Activated T-cell treated with anti-CD3 and anti-CD28 coated beads, Interleukin-2, amount 50 U/mL, for 24 hours (primary cell): ENCODE data around the gene YIF1B.
"Not testable (repeated sequence)": the region's sequence is repeated elsewhere in the genome, so short reads cannot be mapped to it uniquely, and the experiment has no call there.

Experiments used
- DNase-seq: peaks from one replicate; pipeline ENCODE4 v3.0.0-alpha.2; 2020
- H3K27ac Mint-ChIP-seq: 2 replicates; pipeline ENCODE4 v1.8.0; 2020; ENCODE audit warnings: mild to moderate bottlenecking, mixed read lengths
- H3K27me3 Mint-ChIP-seq: 2 replicates; pipeline ENCODE4 v1.8.0; 2020; ENCODE audit warnings: mixed read lengths
- H3K36me3 Mint-ChIP-seq: 2 replicates; pipeline ENCODE4 v1.8.0; 2020; ENCODE audit warnings: low read depth, mixed read lengths
- H3K4me1 Mint-ChIP-seq: 2 replicates; pipeline ENCODE4 v1.8.0; 2020; ENCODE audit warnings: low read depth, mixed read lengths
- H3K4me3 Mint-ChIP-seq: 2 replicates; pipeline ENCODE4 v1.8.0; 2020; ENCODE audit warnings: mild to moderate bottlenecking, moderate library complexity, mixed read lengths
- H3K9me3 Mint-ChIP-seq: 2 replicates; pipeline ENCODE4 v1.8.0; 2020; ENCODE audit warnings: mixed read lengths

The YIF1B gene

DNA sequence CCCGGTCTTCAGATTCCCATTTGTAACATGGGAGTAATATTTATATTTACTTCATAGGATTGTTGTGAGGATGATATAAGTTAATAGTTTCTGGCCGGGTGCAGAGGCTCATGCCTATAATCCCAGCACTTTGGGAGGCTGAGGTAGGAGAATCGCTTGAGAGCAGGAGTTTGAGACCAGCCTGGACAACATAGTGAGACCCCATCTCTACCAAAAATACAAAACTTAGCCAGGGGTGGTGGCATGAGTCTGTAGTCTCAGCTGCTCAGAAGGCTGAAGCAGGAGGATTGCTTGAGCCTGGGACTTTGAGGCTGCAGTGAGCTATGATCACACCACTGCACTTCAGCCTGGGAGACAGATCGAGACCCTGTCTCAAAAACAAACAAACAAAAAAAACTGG, 31.1 kb upstream of the YIF1B start:
- no peak for DNase-seq
- Mint-ChIP-seq H3K4me1 (no peaks in the 10 kb centered on the region), H3K4me3 (no peak overlapping the region), H3K36me3 (no peaks in the 10 kb centered on the region), H3K27ac (no peak overlapping the region), H3K27me3 (no peaks in the 10 kb centered on the region), H3K9me3 (no peaks in the 10 kb centered on the region)

DNA sequence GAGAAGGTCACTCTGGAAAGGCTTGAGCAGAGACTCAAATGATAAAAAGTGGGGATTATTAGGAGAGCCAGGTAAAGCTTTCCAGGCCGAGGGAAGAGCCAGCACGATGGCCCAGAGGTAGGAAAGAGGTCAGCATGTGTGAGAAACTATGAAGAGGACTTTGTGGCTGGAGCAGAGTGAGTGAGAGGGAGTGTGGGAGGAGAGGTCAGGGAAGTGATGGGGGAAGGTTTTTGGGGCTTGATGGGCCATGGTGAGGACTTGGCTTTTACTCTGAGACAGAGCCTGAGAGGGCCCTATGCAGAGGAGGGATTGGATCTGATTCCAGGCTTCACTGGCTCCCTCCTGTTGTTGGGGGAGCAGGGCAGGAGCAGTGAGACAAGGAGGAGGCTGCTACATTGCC, 25.2 kb upstream of the YIF1B start:
- Mint-ChIP-seq H3K27ac (peak overlapping the region; percentile 14), H3K27me3 (no peaks in the 10 kb centered on the region), H3K4me3 (no peak overlapping the region), H3K4me1 (peaks cover 11% of the 10 kb centered on the region), H3K9me3 (no peaks in the 10 kb centered on the region), H3K36me3 (peaks cover 7% of the 10 kb centered on the region)
- no peak for DNase-seq

DNA sequence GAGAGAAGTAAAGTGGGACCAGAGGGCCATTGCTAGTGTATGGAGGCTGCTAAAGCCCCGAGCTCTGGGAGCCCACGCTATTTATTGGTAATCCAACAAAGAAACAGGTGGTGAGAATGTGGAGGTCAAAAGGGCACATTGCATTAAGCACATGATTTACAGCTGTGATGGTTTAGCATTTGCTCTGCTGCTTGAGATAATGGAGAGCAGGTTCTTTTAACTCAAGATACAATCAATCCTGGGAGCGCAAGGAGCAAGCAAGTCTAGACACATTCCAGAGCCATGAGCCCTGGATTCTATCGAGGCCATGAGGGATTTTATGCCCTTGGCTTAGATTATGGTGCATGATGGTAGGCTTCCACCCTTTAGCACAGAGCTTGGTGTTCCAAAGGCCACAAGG, 23.3 kb upstream of the YIF1B start:
- H3K36me3 Mint-ChIP-seq, H3K27ac Mint-ChIP-seq, H3K27me3 Mint-ChIP-seq, H3K9me3 Mint-ChIP-seq, H3K4me3 Mint-ChIP-seq, DNase-seq: not testable (repeated sequence)
- peaks cover 11% of the 10 kb centered on the region for H3K4me1 Mint-ChIP-seq

GRCh38 chr19:38337360-38337653, 21.6 kb upstream of the YIF1B start:
- peaks cover 7% of the 10 kb centered on the region for H3K36me3 Mint-ChIP-seq
- peaks cover 11% of the 10 kb centered on the region for H3K4me1 Mint-ChIP-seq
- H3K9me3 Mint-ChIP-seq: no peaks in the 10 kb centered on the region
- H3K4me3 Mint-ChIP-seq: peak overlapping the region; percentile 89
- H3K27ac Mint-ChIP-seq: peak overlapping the region; percentile 100
- no peak for DNase-seq
- H3K27me3 Mint-ChIP-seq: no peaks in the 10 kb centered on the region

DNA sequence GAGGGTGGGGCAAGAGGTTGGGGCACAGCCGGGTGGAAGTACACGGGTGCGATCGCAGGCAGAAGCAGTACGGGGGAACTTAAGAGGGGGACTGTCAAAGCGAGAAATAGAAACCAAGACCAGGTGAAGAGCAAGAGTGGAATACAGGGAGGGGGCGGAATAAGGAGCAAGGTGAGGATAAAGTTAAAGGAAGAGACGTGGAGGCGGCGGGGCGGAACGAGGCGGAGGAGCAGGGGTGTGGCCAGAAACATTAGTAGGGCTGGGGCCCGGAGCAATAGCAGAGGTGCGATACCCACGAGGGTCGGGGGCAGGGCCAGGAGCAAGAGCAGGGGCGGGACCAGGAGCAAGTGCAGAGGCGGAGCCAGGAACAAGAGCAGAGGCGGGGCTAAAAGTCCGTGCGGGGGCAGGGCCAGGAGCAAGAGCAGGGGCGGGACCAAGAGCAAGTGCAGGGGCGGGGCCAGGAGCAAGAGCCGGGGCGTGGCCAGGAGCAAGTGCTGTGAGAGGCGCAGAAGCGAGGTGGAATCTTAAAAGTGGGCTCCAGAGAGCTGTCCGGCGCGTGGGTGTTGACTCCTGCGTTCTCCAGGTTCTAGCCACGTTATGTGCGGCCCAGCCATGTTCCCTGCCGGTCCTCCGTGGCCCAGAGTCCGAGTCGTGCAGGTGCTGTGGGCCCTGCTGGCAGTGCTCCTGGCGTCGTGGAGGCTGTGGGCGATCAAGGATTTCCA, 21.1 kb upstream of the YIF1B start:
- Mint-ChIP-seq H3K4me1 (peaks cover 11% of the 10 kb centered on the region), H3K4me3 (peak overlapping the region; percentile 89), H3K27me3 (no peaks in the 10 kb centered on the region), H3K27ac (peak overlapping the region; percentile 100), H3K36me3 (peaks cover 7% of the 10 kb centered on the region), H3K9me3 (no peaks in the 10 kb centered on the region)
- DNase-seq: peak; percentile 96

DNA sequence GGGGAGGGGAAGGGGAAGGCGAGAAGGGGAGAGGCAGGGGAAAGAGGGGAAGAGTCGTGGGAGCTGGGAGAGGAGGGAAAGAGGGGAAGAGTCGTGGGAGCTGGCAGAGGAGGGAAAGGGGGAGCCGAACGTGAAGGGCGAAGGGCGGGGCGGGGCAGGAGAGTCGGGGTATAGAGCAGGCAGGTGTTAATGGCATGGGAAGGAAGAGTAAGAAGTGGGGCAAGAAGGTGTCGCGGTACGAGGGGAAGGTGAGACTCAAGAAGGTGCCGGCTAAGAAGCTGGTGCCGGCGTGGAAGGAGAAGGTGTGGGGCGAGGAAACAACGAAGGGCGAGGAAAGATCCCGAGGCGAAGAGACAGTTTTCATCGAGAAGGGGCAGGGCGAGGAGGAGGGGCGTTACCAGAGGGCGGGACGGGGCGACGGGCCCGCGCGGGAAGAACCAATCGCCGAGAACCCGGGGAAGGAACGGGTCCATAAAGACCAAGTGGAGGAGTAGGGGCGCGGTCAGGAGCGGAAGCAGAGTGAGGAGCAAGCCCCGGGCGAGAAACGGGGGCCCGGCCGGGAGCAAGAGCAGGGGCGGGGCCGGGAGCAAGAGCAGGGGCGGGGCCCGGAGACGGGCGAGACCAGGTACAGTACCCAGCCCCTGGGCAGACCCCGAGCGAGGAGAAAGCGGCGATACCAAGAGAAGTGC, 20.3 kb upstream of the YIF1B start:
- H3K4me1 Mint-ChIP-seq: peaks cover 11% of the 10 kb centered on the region
- DNase-seq: peak; percentile 95
- H3K36me3 Mint-ChIP-seq: peaks cover 7% of the 10 kb centered on the region
- H3K9me3 Mint-ChIP-seq: no peaks in the 10 kb centered on the region
- H3K4me3 Mint-ChIP-seq: peak overlapping the region; percentile 89
- H3K27me3 Mint-ChIP-seq: no peaks in the 10 kb centered on the region
- H3K27ac Mint-ChIP-seq: peak overlapping the region; percentile 100

GRCh38 chr19:38333245-38333644, 17.5 kb upstream of the YIF1B start:
- no peak for DNase-seq
- no peaks in the 10 kb centered on the region for H3K9me3 Mint-ChIP-seq
- H3K4me1 Mint-ChIP-seq: peaks cover 7% of the 10 kb centered on the region
- H3K27me3 Mint-ChIP-seq: no peaks in the 10 kb centered on the region
- no peak overlapping the region for H3K4me3 Mint-ChIP-seq
- H3K36me3 Mint-ChIP-seq: peaks cover 18% of the 10 kb centered on the region
- no peak overlapping the region for H3K27ac Mint-ChIP-seq

- Mint-ChIP-seq H3K27ac (no peak overlapping the region), H3K9me3 (no peaks in the 10 kb centered on the region), H3K36me3 (peaks cover 30% of the 10 kb centered on the region), H3K4me3 (no peak overlapping the region), H3K27me3 (no peaks in the 10 kb centered on the region), H3K4me1 (no peaks in the 10 kb centered on the region)
- no peak for DNase-seq
Observed at GRCh38 chr19:38331728-38332127, 16.0 kb upstream of the YIF1B start.

GRCh38 chr19:38329651-38330050, 13.9 kb upstream of the YIF1B start:
- no peaks in the 10 kb centered on the region for H3K9me3 Mint-ChIP-seq
- DNase-seq: no peak
- H3K36me3 Mint-ChIP-seq: peaks cover 44% of the 10 kb centered on the region
- no peaks in the 10 kb centered on the region for H3K27me3 Mint-ChIP-seq
- no peaks in the 10 kb centered on the region for H3K4me1 Mint-ChIP-seq
- no peak overlapping the region for H3K27ac Mint-ChIP-seq
- no peak overlapping the region for H3K4me3 Mint-ChIP-seq

- H3K27ac Mint-ChIP-seq: no peak overlapping the region
- no peak for DNase-seq
- peaks cover 52% of the 10 kb centered on the region for H3K36me3 Mint-ChIP-seq
- H3K4me3 Mint-ChIP-seq: no peak overlapping the region
- peaks cover 10% of the 10 kb centered on the region for H3K4me1 Mint-ChIP-seq
- no peaks in the 10 kb centered on the region for H3K27me3 Mint-ChIP-seq
- H3K9me3 Mint-ChIP-seq: no peaks in the 10 kb centered on the region
Observed at GRCh38 chr19:38326591-38326990, 10.8 kb upstream of the YIF1B start.

- Mint-ChIP-seq H3K4me1 (peaks cover 23% of the 10 kb centered on the region), H3K27me3 (no peaks in the 10 kb centered on the region), H3K9me3 (no peaks in the 10 kb centered on the region), H3K27ac (no peak overlapping the region), H3K36me3 (peaks cover 48% of the 10 kb centered on the region), H3K4me3 (no peak overlapping the region)
- no peak for DNase-seq
Observed at GRCh38 chr19:38324431-38324830, 8.7 kb upstream of the YIF1B start.

- Mint-ChIP-seq H3K27ac (no peak overlapping the region), H3K4me3 (no peak overlapping the region), H3K4me1 (peaks cover 34% of the 10 kb centered on the region), H3K27me3 (no peaks in the 10 kb centered on the region), H3K36me3 (peaks cover 41% of the 10 kb centered on the region), H3K9me3 (no peaks in the 10 kb centered on the region)
- no peak for DNase-seq
Observed at GRCh38 chr19:38323291-38323690, 7.5 kb upstream of the YIF1B start.

- H3K4me3 Mint-ChIP-seq: peak overlapping the region; percentile 16
- H3K9me3 Mint-ChIP-seq: no peaks in the 10 kb centered on the region
- H3K4me1 Mint-ChIP-seq: peaks cover 44% of the 10 kb centered on the region
- no peak for DNase-seq
- peaks cover 25% of the 10 kb centered on the region for H3K36me3 Mint-ChIP-seq
- no peaks in the 10 kb centered on the region for H3K27me3 Mint-ChIP-seq
- H3K27ac Mint-ChIP-seq: no peak overlapping the region
Observed at GRCh38 chr19:38321646-38322196, 6.0 kb upstream of the YIF1B start.

DNA sequence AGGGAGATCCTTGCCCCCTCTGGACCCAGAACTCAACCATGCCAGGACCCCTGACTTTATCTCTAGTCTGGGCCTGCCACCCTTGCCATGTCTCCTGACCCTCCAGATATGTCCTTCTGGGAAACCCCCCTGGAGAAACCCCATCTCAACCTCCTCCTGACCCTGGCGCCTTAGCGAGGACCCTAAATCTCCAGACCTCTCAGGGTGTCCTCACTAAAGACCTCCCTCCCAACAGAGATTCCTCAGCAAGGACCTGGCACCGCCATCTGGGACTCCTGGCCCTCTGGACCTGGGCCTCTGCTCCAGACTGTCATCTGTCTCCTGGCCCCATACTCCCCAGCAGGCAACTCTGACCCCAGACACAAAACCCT, 5.2 kb upstream of the YIF1B start:
- H3K4me3 Mint-ChIP-seq: peak overlapping the region; percentile 83
- H3K27me3 Mint-ChIP-seq: no peaks in the 10 kb centered on the region
- H3K27ac Mint-ChIP-seq: no peak overlapping the region
- DNase-seq: no peak
- no peaks in the 10 kb centered on the region for H3K9me3 Mint-ChIP-seq
- peaks cover 18% of the 10 kb centered on the region for H3K36me3 Mint-ChIP-seq
- H3K4me1 Mint-ChIP-seq: peaks cover 52% of the 10 kb centered on the region

DNA sequence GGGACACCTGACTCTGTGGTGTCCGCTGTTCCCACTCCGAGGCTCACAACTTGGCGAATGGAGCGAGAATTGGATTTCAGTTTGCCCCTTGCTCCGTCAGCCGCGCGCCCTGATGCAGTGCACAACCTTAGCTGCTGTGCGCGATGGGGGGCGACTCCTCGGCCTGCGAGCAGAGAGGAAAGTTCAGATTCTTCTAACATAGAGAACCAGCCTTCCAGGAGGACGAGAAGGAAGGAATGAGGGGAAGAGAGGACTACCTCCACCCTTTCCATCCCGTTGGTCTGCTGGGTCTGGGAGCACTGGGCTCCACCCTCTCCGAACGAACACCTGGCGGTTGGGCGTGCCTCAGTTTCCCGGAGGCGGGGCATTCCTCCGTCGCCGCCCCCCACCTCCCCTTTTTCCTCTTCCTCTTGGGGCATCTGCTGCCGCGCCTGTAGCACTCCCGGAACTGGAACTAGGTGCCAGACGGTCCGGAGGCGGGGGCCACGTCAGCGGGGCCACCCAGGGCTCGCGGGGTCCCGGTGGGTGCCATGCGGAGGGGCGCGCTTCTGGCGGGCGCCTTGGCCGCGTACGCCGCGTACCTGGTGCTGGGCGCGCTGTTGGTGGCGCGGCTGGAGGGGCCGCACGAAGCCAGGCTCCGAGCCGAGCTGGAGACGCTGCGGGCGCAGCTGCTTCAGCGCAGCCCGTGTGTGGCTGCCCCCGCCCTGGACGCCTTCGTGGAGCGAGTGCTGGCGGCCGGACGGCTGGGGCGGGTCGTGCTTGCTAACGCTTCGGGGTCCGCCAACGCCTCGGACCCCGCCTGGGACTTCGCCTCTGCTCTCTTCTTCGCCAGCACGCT, 3.9 kb upstream of the YIF1B start, which contains the start of gene KCNK6:
KCNK6 (plus strand) TSS at position 425 of the 838 bp plus-strand sequence; CDS start at position 531, 106 bp downstream.
- Mint-ChIP-seq H3K27me3 (no peaks in the 10 kb centered on the region), H3K4me3 (peak within 1 kb of the TSS; percentile 83), H3K36me3 (peaks cover 11% of the 10 kb centered on the region), H3K4me1 (peaks cover 57% of the 10 kb centered on the region), H3K27ac (peak within 1 kb of the TSS; percentile 66), H3K9me3 (no peaks in the 10 kb centered on the region)
- DNase-seq: peak; percentile 75
